ENCODE data around the gene MYL9.

Gene MYL9

DNA sequence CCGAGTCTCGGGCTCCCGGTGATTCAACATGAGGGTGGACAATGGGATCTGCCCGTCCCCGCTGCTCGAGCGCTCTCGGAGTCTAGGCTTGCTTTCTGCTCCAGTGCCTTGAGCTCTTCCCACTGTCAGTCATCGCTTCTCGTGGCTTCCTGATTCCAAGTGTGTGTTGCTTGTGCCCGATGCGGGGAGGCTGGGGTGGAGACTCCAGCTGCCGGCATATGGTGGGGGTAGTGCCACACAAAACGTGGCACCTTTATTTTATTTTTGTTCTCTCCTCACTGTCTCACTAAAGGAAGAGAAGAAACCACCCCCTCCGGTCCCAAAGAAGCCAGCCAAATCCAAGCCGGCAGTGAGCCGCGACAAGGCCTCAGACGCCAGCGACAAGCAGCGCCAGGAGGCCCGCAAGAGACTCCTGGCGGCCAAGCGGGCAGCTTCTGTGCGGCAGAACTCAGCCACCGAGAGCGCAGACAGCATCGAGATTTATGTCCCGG lies 14.8 kb upstream of the MYL9 start:
- no peak for DNase-seq

DNA sequence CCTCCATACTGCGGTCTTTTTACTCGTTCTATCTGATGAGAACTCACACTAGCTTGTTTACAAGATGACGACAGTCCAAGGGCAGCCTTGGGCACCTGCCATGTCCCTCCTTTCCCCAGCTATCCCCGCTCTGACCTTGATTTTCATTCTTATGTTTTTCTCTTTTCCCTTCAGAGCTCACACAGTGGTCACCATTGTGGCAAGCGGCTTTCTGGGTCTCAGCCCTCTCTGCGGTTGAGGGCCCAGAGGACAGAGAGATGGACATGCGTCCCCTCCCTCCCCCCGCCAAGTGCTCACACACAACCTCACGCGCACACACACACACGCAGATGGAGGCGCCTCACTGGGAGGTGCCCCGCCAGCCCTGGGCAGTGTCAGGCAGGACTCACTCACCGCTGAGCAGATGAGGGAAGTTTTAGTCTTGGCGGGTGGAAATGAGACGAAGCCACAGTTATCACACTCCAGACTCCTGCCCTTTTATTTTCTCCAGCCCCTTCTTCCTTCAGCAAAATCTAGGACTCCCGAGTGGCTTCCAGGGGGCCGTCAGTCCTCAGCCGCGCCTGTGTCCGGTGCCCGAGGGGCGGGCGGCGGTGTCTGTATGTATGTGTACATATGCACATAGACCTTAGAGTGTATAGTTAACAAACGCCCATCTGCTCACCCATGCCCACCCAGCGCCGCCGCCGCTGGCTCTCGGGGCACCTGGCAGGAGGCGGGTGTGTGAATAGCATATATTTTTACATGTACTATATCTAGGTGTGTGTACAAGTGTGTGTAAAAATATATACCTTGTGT lies 13.8 kb upstream of the MYL9 start:
- DNase-seq, result no peak

DNA sequence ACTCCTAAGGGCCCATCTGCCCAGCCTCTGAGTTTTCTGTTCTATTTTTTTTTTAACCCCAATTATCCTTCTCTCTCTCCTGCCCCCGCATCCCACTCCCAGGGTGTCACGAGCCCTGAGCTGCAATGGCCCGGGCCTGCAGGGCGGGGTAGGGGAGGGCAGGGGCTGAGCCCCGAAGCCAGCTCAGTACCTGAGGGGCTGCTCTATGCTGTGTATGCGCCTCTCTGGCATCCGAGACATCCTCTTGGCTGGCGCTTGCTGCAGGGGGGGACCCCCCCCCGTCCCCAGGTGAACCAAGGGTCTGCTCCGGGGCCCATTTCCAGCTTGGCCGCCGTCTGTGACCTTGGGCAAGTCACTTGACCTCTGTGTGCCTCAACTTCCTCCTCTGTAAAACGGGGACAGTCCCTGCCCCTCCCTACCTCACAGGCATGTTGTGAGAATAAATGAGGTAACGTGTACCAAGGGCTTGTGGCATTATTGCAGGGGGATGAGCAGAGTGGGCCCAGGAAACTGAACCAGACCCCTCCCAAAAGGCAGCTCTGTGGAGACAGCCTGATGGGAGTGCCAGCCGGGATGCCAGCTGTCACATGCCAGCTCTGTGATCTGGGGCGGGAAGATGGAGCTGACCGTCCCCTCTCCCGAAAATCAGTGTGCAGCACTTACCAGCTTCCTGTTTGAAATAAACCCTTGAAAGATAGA lies 13.0 kb upstream of the MYL9 start:
- no peak for DNase-seq

DNA sequence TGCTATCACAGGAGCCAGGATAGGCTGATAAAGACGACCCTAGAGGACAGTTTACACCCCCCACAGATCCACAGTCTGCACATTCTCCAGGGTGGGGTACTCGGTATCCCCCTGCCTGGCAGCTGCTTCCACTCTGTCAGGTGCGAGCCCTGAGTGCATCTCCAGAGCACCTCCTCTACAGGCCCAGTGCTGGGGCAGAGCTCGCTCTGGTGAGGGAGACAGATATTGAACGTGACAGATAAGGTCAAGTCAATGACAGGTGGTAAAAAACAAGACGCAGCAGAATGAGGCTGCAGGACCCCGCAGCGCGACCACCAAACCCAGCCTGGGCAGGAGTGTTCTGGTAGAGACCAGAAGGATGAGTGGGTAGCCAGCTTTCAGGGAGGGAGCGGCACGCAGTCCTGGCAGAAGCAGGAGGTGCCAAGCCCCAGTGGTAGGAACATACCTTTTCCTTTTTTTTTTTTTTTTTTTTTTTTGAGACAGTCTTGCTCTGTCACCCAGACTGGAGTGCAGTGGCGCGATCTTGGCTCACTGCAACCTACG lies 12.4 kb upstream of the MYL9 start:
- no peak for DNase-seq

DNA sequence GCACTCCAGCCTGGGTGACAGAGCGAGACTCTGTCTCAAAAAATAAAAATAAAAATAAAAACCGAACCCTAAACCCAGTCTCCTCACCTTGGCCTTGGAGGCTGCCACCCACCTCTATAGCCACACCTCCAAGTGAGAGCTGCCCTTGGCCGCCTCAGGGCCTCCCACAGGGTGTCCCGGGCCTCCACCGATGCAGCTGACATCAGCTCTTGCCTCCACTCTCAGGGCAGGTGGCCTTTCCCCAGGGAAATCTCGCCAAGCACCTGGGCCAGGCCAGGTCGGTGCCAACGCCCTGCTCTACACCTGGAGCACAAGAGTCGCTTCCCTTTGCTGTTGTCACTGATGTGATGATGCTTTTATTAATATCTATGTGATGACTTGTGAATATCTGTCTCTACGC lies 8.9 kb upstream of the MYL9 start:
- DNase-seq, result no peak

DNA sequence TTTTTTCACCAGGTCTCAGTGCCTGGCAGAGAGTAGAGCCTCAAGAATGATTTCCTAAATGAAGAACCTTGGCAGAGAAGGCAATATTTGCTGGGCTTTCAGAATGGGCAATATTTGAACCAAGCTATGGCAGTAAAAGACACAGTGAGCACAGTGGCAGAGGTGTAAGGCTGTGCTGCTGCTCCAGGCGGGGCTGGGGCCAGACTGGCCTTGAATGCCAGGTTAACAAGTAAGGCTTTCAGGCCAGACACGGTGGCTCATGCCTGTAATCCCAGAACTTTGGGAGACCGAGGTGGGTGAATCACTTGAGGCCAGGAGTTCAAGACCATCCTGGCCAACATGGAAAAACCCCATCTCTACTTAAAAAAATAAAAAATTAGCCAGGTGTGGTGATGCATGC lies 8.5 kb upstream of the MYL9 start:
- no peak for DNase-seq

DNA sequence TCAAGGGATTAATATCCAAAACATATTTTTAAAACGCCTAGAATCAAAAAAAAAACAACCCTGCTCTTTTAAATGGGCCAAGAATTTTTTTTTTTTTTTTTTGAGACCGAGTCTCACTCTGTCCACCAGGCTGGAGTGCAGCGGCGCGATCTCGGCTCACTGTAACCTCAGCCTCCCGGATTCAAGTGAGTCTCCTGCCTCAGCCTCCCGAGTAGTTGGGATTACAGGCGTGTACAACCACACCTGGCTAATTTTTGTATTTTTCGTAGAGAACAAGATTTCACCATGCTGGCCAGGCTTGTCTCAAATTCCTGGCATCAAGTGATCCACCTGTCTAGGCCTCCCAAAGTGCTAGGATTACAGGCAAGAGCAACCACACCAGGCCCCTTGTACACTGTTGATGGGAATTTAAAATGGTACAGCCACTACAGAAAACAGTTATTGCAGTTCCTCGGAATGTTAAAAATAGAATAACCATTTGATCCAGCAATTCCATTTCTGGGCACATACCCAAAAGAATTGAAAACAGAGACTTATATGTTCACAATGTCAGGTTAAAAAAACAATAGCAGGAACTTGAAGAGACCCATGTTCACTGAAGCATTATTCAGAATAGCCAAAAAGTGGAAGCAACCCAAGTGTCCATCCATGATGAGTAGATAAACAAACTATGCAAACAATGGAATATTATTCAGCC lies 3.1 kb upstream of the MYL9 start:
- DNase-seq, result no peak

DNA sequence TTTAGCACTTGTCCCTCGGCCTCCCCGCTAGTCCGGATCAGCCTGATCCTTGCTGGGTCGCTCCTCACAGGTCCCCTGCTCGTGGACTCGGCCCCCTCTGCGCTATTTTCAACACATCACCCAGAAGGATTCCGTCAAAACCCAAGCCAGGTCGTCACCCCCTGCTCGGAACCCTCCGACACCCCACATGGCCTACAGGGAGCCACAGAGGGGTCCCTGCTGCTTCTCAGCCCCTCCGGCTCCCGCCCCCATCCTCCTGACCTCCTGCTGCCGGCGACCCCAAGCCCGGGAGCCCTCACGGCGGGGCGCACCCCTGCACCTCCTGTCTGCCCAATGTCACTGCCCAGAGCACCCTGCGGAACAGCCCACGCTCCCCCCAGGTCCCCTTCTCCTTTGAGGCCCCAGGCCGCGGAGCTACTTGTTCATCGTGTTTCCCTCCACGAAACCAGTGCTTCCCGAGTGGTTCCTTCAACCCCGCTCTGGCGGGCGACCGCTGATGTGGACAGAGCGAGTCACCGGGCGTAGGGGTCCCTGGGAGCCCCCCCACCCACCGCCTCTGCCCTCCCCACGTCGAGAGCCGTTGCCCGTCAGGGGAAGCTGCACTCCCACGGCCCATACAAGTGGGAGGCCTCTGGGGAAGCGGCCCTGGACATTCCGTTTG lies 638 bp upstream of the MYL9 start:
- no peak for DNase-seq

DNA sequence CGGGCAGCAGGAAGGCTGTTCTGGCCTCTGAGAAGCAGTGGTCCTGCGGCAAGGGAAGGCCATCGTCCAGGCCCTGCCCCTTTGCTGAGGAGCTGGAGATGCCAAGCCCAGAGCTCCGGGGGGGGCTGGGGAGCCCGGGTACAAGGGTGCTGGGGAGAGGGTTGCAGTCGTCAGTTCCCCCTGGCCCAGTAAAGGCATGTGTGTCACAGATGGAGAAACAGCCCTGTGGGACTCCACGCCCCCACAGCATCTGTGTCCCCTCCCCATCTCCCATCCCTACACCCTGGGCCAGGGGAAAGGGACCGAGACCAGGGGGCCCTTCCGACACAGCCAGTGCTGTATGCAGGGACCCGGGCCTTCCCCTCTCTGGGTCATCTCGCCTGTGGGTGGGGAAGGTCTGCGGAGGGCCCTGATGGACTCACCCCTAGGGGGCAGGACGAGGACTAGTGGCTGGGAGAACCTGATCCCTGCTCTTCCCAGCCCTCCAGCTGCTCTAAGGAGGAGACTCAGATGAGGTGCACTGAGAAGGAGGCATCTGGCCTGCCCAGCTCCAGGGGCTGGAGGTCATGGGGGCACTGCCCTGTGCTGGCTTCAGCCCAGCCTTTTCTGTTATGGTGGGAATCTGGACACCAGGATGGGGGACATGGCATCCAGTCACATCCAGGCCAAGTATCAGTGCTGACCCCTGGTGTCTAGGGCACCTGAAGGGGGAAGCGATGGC lies 609 bp downstream of the MYL9 start:
- no peak for DNase-seq

DNA sequence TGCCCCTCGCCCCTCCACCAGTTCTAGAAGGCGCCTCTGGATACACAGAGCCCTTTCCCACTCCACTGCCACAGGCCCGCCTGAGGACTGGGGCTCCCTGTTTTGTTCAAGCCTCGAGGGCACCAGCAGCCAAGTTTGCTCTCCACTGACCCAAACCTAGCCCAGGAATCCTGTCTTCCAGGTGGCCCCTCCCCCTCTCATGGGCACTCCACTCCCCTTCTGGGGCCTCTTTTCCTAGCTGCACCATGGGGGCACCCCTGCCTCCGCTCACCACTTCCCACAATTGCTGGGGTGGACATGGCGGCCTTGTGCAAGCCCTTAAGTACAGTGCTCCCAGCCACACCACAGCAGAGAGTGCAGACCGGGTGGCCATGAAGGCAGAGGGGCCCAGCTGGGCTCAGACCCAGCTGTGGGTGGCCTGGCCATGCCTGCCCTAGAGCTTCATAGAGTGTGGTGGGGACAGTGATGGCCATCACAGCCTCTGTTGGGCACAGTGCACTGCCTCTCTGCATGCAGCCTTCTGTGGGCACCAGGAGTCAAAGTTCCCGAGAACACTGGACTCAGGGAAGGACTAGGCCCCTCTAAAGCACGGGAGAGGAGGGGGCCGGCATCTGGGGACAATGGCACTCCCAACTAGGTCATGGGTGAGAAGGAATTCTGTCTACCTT lies 1.3 kb downstream of the MYL9 start:
- no peak for DNase-seq

DNA sequence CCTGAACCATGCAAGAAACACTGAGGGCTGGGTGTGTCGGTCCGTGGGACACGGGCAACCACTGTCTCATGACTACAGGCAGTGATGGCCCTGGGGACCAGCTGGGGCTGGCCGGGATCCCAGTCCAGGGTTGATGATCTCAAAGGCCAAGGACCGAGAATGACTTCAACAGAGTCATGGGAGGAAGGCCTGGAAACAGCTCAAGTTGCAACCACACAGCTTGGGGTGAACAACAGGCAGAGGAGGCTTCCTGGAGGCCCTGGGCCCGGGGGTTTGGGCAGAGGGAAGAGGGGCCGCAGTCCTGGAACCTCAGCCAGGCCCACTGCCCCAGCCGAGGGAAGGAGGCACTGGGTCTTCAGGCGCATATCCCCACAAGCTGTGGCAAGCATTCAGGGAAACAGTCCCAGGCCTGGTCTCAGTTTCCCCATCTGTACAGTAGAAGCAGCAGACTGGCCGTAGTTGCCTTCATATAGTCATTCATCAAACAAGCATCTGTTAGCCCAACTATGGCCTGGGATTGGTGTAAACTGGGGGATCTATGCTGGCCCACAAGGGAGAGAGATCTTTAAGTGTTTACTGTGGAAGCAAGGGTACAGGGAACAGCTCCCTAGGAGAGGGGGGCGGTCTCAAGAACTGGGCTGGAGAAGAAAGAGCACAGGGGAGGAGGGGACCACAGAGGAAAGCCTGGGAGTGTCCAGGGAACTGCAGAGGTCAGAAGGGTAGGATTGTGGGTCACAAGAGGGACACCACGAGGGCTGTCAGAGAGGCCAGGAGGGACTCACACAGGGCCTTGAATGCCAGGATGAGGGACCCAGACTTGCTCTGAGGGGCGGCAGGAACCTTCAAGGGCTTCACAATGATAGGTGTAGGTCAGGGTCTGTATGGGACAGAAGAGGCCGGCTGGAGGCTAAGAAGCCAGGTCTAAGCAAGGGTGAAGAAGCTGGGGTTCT lies 2.1 kb downstream of the MYL9 start:
- no peak for DNase-seq

DNA sequence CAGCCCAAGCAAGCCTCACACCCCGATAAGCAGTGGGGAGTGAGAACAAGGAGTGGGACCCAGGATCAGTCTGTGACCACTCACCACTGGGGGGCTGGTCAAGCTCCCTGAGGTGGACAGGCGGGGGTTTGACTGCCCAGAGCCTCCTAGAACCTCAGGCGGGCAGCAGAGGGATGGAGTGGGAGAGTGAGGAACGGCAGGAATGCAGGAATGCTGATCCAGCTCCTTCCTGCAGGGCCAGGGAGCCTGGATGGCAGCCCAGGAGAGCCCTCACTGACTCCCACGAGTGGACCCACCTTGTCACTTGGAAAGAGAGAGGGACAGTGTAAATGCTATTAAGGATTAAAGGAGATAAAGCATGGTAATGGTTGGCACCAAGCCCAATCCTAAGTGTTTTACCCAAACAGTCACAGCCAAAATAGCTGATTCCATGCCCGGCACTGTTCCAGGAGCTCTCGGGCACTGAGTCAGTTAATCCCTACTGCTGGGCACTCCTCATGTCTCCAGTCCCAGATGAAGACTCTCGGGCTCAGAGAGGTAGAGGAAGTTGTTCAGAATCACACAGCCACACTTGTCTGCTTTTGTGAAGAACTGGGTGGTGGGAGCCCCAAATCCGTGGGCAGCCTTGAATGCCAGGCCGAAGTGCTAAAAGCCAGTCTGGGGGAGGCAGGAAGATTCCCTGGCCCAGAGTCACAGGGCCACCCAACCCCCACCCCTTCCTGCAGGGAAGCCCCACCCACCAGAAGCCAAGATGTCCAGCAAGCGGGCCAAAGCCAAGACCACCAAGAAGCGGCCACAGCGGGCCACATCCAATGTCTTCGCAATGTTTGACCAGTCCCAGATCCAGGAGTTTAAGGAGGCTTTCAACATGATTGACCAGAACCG lies 3.1 kb downstream of the MYL9 start:
- no peak for DNase-seq

DNA sequence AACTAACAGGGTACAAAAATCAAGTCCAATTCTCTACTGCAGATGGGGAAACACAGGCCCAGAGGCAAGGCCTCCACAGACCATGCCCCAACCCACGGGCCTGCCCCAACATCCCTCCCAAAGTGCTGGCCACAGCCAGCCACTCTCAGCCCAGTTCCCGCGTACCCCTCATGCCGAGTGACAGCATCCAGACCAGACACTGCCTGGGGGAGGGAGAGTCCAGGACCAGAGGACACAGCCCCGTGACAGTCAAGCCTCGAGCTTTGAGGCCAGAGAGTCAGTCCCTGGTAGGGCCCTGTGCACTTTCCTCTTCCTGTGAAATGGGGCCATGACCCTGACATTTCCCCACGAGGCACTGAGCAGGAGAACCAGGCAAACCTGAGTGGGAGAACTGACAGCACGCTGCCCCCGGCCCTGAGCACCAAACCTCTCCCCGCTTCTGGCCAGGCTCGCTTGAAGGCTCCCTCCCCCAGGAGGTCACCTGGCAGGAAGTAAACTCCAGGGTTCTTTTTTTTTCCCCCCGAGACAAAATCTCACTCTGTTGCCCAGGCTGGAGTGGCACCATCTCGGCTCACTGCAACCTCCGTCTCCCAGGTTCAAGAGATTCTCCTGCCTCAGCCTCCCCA lies 4.9 kb downstream of the MYL9 start:
- DNase-seq, result no peak

DNA sequence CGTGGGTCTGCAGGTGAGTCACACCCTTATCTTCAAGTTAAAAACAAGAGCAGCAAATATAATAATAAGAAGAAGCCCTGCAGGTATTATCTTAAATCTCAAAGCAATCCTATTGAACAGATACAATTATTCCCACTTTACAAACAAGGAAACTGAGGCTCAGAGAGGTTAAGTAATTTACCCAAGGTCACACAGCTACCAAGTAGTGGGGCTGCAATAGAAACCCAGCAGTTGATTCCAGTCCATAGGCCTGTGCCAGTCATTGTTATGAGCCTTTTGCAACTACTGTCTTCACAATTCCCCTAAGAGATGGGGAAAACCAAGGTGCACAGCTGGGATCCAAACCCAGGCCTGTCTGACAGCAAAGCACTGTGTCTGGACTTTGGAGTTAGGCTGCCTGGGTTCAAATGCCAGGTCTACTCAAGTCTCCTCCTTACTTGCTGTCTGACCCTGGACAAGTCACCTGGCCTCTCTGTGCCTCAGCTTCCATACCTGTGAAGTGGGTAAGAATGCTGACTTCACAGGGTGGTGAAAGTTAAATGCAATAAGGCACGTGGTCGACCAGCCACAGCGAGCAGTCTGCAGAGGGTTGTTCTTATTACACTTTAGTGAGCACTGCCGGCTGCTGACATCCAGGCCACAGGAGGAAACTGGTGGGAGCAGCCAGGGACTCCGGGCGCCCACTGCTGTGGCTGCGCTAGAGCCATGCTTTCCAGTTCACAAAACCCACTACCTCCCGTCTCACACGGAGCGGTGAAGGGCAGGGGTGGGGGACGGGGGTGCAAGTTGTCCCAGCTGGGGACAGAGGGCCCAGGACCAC lies 6.1 kb downstream of the MYL9 start:
- DNase-seq, result no peak

DNA sequence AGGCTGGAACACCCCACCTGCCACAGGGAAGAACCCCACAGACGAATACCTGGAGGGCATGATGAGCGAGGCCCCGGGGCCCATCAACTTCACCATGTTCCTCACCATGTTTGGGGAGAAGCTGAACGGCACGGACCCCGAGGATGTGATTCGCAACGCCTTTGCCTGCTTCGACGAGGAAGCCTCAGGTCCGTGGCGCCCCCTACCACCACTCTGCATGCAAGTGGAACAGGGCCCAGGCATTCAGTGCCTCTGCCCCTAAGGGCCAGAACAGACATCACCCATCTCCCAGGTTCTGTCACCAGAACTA lies 6.6 kb downstream of the MYL9 start:
- no peak for DNase-seq

DNA sequence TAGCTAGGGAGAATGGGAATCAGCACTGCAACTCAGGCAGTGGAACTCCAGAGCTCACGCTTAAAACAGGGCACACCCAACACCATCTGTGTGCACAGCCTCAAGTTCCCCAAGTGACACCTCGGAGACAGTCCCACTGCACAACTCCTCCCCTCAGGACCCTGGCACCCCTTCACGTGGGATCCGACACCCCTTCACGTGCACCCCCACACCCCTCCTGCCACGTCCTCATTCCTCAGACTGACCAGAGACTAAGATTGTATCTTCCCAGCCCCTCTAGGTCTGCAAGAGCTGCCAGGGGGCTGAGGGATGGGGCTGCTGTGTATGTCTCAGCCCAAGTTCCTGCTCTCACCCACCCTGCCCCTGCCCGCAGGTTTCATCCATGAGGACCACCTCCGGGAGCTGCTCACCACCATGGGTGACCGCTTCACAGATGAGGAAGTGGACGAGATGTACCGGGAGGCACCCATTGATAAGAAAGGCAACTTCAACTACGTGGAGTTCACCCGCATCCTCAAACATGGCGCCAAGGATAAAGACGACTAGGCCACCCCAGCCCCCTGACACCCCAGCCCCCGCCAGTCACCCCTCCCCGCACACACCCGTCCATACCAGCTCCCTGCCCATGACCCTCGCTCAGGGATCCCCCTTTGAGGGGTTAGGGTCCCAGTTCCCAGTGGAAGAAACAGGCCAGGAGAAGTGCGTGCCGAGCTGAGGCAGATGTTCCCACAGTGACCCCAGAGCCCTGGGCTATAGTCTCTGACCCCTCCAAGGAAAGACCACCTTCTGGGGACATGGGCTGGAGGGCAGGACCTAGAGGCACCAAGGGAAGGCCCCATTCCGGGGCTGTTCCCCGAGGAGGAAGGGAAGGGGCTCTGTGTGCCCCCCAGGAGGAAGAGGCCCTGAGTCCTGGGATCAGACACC lies 7.6 kb downstream of the MYL9 start:
- DNase-seq, result no peak

DNA sequence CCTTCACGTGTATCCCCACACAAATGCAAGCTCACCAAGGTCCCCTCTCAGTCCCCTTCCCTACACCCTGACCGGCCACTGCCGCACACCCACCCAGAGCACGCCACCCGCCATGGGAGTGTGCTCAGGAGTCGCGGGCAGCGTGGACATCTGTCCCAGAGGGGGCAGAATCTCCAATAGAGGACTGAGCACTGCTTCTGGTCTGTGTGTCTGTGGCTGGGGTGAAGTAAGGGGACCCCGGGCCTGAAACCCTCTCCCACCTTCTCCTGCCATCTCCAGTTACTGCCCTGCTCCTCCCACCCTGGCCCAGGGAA lies 8.3 kb downstream of the MYL9 start:
- DNase-seq, result no peak

Data from CD4-positive, alpha-beta T cell treated with Interleukin-15 for 1 hour (primary cell).